NCI-H446 treated with DMSO at 0.1 percent for 48 hours (cell line): Measurements from ENCODE around the gene EMP2.

Source experiments
- DNase-seq: peaks from one replicate; lab custom pipeline; 2025; lab: John Stamatoyannopoulos, UW

The EMP2 gene

DNA sequence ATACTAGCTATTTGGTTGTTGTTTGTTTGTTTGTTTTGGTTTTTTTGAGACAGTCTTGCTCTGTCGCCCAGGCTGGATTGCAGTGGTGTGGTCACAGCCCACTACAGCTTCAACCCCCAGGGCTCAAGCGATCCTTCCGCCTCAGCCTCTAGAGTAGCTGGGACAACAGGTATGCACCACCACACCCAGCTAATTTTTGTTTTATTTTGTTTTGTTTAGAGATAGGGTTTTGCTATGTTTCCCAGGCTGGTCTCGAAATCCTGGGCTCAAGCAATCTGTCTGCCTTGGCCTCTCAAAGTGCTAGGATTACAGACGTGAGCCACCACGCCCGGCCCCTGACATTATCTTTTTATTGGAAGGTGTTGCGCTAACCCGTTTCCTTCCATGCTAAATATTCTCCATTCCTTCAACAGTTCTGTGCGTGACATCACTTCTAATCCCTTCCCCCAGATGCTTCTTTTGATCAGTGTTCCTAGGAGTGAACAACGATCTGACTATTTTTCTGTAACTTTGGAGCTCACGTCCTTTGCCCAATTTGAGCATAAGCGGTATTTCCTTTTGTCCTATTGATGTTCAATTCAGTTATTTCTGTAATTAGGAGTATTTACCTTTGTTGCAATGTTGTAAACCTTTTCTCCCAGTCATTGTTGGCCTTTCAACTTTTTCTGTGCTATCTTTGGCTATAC, 30.2 kb upstream of the EMP2 start:
- DNase-seq = no peak

DNA sequence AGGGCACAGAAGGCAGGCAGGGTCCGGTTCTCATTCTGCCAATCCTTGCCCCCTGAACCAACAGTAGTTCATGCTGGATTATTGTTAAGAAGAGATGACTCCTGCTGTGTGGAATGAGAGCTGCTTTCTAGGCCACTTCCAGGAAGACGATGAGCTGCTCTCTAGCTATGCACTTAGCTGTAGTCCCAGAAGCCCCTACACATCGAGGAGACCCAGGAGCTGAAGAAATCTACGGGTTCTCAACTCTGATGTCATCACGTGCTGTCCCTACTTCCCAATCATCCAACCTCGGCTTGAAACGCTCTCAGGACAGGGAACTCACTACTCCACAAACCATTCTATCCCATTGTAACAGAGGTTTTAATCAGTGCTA, 29.0 kb upstream of the EMP2 start:
- no peak for DNase-seq

DNA sequence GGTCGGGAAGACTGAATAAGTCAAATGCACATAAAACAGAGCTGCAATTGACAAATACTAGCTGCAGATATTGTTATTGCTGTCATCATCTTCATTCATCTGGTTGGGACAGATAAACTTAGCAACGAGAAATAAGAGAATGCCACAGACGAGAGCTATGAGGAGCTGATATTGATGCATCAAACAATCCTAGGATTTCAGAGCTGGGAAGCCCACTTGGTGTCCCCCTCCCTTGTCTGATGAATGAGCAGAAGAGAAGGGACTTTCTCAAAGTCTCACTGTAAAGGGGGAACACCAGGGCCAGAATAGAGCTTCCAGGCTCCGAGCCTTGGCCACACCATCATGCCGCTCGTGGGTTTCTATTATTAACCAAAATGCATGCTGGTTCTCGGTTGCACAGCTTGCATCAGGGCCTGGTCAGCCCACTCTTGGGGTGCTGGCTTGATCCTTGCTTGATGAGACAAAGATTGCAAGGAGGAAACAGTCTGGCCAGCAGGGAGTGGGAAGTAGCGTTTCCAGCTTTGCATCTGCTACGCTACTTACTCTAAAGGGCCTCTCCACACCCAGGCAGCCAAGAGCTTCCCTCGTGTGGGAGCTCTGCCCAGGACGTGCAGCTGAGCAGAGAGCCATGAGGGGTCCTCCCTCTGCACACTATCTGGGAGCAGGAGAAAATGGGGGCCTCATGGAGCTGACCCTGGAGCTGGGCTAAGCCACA, 28.4 kb upstream of the EMP2 start:
- DNase-seq = no peak

DNA sequence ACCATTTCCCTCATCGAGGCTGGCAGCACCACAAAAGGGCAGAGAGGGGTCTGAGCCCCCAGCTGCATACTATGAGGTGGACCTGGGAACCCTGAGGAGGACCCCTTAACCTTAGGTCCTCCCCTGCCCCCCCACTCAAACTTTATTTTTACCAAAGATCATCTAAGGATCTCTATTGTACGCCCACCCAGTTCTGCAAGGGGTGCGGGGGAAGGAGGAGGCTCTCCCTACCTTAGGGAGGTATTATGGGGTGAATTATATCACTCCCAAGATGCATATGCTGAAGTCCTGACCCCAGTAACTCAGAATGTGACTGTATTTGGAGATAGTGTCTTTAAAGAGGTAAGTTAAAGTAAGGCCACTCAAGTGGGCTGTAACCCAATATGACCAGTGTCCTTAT, 26.8 kb upstream of the EMP2 start:
- no peak for DNase-seq

DNA sequence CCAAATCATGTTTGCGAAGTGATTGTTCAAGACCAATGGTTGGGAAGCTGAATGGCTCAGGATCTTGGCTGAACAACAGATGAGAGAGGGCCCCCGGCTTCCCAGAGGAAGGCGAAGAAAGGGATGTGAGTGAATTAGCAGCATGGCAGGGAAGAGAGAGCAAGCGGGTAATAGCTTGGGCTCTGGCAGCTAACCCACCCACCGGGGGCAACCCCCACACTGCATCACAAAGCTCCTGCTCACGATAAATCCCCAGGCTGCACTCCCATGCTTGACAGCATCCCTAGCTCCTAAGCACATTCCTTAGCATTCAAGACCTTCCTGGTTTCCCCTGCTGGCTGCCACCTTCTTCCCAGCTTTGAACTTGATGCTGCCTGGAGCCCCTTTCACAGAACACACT, 26.2 kb upstream of the EMP2 start:
- DNase-seq = no peak

DNA sequence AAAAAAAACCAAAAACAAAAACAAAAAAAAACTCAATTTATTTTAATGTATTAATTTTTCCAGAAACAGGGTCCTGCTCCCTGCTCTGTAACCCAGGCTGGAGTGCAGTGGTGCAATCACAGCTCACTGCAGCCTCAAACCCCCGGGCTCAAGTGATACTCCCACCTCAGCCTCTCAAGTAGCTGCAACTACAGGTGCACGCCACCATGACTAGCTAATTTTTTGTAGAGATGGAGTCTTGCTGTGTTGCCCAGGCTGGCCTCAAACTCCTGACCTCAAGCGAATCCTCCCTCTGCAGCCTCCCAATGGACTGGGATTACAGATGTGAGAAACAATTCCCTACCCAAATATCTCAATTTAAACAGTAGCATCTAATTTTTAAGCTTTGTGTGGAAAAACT, 25.2 kb upstream of the EMP2 start:
- DNase-seq = no peak

DNA sequence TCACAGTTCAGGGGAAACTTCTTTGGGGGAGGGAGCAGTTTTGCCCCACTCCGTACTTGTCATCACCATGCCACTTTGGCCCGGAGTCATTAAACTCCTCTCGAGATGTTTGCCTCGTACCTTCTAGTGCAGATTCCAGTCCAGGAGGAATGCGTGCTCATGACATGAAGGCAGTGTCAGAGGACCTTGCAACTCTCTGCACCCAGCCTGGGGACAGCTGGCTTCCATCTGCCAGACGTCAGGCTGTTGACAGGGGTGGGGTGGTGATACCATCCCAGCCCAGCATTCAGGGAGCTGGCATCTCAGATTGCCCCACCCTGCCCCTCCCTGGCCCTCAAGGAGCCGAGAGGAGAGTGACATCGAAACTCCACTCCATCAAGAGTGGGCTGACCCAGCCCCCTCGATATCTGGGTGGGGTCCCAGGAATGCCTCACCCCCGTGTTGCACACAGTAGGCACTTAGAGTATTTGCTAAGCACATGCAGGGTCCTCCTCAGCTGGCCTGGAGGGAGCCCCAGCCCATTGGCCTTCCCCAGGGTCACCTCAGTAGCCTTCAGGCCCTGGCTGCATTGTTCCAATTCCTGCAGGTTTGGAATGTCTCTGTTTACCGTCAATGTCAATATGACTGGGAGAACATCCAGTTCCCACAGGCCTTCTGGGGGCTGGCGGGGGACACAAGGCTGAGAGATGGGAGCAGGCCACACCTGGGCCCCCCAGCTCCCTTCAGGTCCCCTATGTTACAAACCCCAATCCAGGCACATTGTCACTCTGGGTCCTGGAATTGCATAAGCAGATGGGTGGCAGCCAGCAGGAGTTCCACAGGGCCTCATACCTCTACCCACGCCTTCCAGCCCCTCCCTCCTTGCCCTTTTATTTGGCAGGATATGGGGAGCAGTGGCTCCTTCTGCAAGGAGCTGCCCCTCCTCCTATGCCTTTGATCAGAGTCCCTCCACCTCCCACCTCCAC, 21.3 kb upstream of the EMP2 start:
- no peak for DNase-seq

DNA sequence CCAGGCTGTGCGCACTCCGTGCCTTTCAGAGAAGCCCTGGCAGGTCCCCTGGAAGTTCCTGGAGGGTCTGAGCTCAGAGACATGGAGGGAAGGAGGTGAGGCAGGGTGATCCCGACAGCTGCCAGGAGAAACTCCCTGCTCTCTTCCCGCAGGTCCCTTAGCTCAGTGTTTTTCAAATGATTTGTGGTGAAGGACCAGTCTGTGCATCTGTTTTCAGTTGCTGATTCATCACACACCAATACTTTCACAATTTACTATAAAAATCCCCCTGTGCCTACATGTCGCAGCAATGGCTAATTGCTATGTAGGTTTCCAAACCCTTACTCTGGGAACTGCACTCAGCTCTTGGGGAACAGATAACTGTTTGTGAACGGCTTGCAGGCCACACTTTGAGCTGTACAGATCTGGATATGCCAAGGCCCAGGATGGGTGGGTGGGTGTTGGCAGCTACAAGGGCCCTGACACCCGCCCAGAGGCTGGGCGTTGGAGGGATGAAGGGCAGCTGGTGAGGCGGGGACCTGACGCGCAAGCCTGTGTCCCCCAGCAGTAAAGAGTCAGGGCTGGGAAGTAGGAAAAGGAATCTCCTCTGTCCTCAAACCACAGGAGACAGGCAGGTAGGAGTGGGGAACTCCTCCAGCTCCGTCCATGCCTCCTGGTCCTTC, 20.5 kb upstream of the EMP2 start:
- DNase-seq = no peak

DNA sequence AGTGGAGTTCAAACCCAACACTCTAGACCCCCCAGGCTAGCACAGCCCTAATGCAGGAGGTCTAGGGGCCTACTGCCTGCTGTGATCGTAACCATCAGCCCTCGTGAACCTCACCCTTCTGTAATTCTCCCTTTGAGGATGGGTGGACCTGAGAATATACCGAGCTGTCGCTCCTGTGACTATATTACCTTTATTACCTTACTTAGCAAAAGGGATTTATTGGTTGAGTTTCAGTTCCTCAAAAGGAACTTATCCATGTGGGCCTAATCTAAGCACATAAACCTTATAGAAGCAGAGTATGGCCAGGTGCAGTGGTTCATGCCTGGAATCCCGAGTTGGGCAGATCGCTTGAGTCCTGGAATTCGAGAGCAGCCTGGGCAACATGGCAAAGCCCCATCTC, 19.2 kb upstream of the EMP2 start:
- DNase-seq = no peak

DNA sequence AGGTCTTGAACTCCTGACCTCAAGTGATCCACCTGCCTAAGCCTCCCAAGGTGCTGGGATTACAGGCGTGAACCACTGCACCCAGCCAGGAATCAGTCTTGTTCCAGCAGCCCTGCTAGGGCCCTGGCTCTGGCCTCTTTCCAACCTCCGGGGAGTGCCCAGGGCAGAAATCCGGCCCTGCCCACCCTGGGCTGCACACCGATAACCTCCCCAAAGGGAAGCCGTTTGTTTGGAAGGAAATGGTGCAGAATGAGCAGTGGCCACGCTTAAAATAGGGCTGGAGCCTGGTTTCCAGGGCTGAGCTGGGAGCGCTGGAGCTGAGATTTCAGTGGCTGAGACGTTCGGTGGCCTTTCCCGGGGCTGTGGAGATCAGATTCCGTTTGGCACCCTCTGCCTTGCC, 17.8 kb upstream of the EMP2 start:
- no peak for DNase-seq

DNA sequence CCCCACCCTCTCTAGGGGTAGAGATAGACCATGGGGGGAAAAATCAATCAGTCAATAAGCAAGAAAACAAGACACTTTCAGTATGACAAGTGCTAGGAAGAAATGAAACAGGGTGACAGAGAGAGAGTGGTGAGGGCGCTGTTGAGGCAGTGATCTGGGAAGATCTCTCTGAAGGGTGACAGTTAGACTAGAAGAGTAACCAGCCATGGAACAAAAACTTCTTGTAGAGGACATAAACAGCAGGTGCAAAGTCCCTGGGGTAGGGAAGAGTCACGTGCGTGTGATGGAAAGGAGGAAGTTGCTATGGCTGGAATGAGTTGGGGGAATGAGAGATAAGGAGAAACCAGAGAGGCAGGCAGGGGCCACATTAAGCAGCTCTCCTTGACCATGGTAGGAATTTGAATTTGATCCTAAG, 16.8 kb upstream of the EMP2 start:
- DNase-seq = no peak

DNA sequence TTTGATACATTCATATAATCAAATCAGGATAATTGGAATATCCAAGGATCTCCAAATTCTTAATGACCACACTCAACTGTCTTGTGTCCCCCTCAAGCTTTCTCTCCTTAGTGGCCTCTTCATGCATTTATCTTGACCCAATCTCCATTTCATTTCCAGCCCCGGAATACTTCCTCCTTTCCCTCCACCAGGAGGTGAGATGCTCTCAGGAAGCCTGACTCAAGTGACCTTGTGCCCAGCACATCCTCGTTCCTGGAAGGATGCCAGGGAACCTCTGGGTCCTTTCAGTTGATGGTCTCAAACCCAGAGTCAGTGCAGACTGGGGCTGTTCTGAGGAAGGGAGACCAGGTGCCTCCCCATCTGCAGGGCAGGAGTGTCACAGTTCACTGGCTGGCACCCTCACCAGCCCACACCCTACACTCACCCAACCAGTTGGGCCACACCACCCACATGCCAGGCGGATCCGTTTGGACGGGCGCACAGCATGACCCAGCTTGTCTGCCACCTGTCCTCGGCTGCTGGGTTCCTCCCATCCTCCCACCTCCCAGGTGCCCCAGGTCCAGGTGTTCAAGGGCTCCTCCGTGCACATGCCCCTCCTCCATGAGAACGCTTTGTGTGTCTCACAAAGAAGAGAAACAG, 14.0 kb upstream of the EMP2 start:
- DNase-seq = no peak

DNA sequence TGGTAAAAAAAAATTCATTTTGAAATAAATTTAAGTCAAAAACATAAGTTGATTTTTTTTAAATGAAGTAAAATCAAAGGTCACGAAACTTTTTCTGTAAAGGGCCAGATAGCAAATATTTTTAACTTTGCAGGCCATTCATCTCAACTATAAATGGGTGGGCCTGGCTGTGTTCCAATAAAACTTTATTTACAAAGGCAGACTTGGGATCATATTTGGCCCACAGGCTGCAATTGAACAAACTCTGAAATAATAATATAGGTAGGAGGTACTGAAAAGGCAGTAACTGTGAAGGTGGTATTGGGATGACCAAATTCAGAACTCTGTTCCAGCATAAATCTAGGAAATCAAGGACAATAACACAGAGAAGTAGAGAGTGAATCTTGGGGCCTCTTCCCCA, 12.2 kb upstream of the EMP2 start:
- no peak for DNase-seq

DNA sequence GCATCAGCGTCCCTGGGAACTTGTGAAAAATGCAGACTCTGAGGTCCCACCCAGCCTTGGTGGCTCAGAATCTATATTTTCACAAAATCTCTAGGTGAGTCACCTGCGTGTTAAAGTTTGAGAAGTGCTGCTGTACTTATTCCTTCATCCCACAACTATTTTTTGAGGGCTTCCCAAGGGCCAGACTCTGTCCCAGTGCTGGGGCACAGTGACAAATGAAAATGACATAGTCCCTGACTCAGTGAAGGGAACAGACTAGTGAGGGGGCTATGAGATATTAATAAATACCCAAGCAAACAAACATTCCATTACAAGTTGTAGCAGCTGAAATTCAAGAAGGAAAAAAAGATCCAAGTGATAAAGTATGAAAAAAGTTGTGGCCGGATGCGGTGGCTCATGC, 9.9 kb upstream of the EMP2 start:
- DNase-seq = no peak

DNA sequence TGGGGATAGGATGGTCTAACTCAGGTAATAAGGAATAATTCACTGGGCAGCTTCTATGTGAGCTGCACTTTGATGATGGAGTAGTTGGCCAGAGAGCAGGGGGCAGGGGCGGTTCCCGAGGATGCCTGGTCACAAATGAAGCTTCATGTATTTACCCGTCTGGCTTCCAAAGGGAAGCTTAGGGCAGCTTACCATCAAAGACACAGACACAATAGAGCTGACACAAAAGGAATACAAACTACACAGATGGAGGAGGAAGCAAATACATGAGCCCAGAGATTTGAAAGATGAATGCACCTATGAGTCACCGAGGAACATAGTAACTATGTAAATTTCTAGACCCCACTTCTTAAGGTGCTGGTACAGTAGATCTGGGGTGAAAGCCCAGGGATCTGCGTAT, 8.7 kb upstream of the EMP2 start:
- no peak for DNase-seq

DNA sequence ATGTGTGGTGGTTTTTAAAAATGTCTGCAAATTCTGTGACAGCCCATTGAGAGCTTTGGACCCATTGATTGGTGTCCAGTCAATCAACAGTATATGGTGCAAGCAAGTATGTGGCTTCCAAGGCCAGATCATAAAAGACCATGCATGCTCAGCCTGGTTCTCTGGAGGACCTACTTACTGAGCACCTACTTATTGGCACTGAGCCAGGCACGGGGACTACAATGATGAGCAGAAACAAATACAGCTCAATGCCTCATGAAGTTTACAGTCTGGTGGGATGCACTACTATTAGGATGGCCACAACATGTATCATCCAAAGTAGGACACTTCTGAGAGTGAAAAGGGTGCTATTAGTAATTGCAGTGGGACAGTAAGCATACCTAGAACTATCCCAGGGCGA, 7.2 kb upstream of the EMP2 start:
- no peak for DNase-seq

DNA sequence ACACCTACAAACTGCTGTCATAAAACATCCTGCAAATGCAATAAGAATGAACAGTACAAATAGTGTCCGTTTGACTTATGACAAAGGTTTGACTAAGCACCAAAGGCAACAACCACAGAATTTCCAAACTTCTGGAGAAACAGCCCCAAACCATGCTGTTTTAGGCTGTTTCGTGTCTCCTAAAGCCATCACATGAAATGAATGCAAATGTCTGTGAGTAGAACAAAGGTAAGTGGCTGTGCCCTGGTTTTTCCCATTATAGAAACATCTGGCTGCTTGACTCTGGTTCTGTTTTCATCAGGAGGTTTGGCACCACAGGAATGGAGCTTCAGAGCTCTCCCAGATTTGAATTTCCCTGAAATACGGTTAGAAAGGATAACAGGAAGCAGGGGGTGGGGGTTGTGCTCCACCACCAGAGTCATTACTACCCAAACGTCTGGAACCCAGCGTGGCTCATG, 4.6 kb upstream of the EMP2 start:
- no peak for DNase-seq

DNA sequence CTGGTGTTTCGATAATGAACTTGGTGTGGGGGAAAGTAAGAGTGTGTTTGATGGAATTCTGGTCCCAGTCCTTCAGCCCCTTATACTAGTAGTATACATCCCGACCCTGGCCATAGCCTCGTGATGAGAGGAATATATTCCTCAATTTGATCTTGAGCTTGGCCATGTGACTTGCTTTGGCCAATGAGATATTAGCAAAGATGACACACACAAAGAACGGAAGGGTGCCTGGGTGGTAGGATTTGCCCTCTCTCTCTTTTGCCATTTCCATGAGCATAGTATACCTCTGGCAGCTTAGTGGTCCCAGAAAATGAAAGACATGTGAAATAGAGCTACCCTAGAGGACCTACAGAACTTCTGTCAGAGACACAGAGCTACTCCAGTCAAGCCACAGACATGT, 2.9 kb upstream of the EMP2 start:
- no peak for DNase-seq

DNA sequence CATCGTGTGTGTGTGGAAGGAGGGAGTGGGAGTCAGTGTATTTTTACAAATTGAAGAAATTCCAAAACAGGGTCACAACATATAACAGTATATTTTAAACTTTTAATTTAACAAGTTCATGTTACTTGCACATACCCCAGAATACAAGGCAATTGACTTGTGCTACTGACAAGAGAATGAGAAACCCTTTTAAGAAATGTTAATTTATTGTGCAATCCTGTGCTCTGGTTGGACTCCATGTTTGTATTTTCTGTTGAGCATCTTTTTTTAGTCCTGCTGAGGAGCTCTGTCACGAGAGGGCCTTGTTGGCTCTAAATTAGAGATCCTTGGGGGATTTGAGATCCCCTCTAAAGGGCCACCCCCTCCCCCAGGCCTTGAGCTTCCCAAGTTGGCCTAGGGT, 1.1 kb upstream of the EMP2 start:
- no peak for DNase-seq

DNA sequence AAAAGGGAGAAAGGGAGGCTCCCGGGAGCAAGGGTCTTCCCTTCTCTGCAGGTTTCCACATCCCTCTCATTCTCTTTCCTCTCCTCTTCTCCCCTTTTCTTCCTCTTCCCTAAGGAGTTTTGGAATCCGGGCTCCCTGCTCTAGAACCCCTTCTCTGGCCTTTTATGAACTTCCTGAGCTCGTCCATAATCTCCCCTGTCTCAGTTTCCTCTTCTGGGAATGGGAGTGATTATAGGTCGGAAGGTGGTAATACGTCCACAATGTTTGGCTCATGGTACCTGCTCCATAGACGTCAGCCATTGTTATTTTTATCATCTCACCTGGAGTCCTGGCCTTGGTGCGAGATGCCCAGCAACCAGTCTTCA, 467 bp upstream of the EMP2 start:
- DNase-seq = no peak

DNA sequence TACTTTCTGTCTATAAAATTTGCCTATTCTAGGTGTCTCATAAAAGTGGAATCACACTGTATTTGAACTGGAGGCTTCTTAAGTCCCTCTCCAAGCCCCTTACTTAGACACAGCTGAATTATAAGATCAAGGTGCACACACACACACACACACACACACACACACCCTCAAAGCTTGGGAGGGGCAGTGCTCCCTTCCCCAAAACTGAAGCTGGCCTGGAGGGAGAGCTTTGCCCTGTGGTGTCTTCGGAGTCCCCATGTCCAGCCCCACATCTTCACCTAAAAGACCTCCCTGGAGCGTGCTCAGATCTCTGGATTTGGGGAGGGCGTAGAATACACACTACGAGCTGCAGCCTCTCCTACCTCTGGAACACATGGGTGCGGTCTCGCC, 828 bp downstream of the EMP2 start:
- DNase-seq = no peak
